ENCODE results near the gene CFTR. TPM values are rescaled to one million over a fixed set of nuclear protein-coding genes. Genes with fewer than 3 reads are reported as not detected.
"Not testable (repeated sequence)": the region's sequence is repeated elsewhere in the genome, so short reads cannot be mapped to it uniquely, and the experiment has no call there.

CFTR gene
- total and polyA plus RNA-seq, 4 experiments from 2014 or later: not detected

DNA sequence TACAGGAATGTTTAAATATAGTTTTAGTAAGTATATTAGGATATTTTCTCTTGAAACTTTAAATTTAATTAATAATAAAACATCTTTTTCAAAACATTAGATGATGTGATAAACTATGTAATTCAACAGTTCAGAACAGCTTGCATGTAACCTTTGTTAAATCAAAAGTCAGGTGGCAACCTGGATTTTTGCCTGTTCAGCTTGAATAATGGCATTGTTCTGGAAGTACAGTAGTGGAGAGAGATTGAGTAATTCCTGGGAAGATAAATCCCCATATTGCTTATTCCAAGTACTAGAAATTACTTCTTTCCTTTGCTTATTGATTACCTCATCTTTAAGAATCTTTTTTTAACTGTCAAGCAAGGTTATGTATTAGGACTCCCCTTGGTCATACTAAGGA lies 20.1 kb upstream of the CFTR start:
- no peaks in the 10 kb centered on the region for H3K4me1 Mint-ChIP-seq
- ChIA-PET CTCF (ENCODE audit: partially characterized antibody) (no interaction called here), POLR2A (ENCODE audit: partially characterized antibody) (no interaction called here)
- H3K36me3 ChIP-seq (ENCODE audit: insufficient read depth, low read length): no peaks in the 10 kb centered on the region
- intact Hi-C loops (cut with micrococcal nuclease): loop anchor here (5.0 kb wide), 1 partner anchor 738 kb away; no protein-coding TSS in a partner anchor
- H3K9me3 ChIP-seq (ENCODE audit: control insufficient read depth in 1 of 2, low read length in 2 of 2): no peaks in the 10 kb centered on the region
- no peak overlapping the region for H3K4me3 Mint-ChIP-seq
- H3K27me3 Mint-ChIP-seq: no peaks in the 10 kb centered on the region
- no peaks in the 10 kb centered on the region for H3K4me1 ChIP-seq (ENCODE audit: insufficient read depth, low read length)
- no peaks in the 10 kb centered on the region for H3K36me3 Mint-ChIP-seq
- no peak overlapping the region for H3K27ac Mint-ChIP-seq
- no peaks in the 10 kb centered on the region for H3K27me3 ChIP-seq (ENCODE audit: insufficient read depth, low read length)
- H3K4me3 ChIP-seq (ENCODE audit: low read length in 2 of 2): no peak overlapping the region
- DNase-seq: no peak
- no peak overlapping the region for H3K27ac ChIP-seq (ENCODE audit: low read depth, low read length)
- peaks cover 0 to 15% (median under 1%) of the 10 kb centered on the region in 8 donors for H3K9me3 Mint-ChIP-seq

DNA sequence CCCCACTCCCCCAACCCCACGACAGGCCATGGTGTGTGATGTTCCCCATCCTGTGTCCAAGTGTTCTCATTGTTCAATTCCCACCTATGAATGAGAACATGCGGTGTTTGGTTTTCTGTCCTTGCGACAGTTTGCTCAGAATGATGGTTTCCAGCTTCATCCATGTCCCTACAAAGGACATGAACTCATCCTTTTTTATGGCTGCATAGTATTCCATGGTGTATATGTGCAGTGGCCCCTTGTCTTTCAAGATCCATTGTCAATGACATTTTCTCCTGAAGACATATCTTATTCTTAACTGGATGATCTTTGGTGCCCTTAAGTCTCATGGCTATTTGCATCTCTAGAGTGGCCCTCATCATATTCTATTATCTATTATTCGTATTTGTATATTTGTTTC lies 19.0 kb upstream of the CFTR start:
- DNase-seq; H3K4me3 ChIP-seq (ENCODE audit: low read length in 2 of 2); H3K27me3 Mint-ChIP-seq; H3K4me3 Mint-ChIP-seq; H3K36me3 ChIP-seq (ENCODE audit: insufficient read depth, low read length); H3K27me3 ChIP-seq (ENCODE audit: insufficient read depth, low read length); H3K4me1 Mint-ChIP-seq; H3K27ac Mint-ChIP-seq; intact Hi-C loops (cut with micrococcal nuclease); CTCF ChIA-PET (ENCODE audit: partially characterized antibody); H3K9me3 ChIP-seq (ENCODE audit: control insufficient read depth in 1 of 2, low read length in 2 of 2); H3K4me1 ChIP-seq (ENCODE audit: insufficient read depth, low read length); H3K27ac ChIP-seq (ENCODE audit: low read depth, low read length); H3K36me3 Mint-ChIP-seq; POLR2A ChIA-PET (ENCODE audit: partially characterized antibody): not testable (repeated sequence)
- H3K9me3 Mint-ChIP-seq: peaks cover 0 to 15% (median 0%) of the 10 kb centered on the region in 8 donors

DNA sequence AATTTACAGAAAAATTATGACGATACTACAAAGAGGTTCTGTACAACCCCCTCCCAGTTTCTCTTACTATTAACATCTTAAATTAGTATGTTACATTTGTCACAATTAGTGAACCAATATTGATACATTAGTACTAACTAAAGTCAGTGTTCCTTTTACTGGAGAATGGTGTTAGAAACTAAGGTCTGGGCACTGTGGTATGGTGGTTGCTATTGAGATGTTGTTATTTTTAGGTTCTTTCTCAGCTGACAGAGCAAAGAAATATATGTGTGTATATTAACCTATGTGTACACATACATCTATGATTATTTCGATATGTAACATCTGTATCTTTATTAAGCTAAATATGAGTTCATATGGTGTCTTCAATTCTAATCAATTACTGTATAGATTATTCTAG lies 11.7 kb upstream of the CFTR start:
- H3K4me1 ChIP-seq (ENCODE audit: insufficient read depth, low read length): no peaks in the 10 kb centered on the region

DNA sequence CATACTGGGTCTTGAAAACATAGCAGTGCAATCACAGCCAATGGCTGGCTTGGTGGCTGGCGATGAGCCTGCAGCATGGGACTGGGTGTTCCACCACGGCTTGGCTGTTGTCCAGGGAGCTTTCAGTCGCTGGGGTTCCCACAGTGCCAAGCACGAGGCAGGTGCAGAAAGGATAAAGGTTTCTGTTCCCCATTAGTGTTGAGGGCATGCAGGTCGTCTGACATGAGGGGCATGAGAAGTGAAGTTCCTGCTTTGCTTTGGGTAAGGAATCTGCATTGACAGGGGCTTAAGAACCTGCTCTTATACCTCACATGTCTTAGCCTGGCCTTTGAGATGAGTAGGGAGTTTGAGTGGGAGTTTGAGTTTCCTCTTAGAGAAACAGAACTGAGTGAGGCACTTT lies 9.0 kb upstream of the CFTR start:
- ChIA-PET POLR2A (ENCODE audit: partially characterized antibody) (no interaction called here), CTCF (ENCODE audit: partially characterized antibody) (no interaction called here)
- H3K4me3 ChIP-seq (ENCODE audit: low read length in 2 of 2): no peak overlapping the region
- H3K36me3 Mint-ChIP-seq: no peaks in the 10 kb centered on the region
- H3K9me3 Mint-ChIP-seq: peaks cover 0 to 5% (median 0%) of the 10 kb centered on the region in 8 donors
- H3K4me1 ChIP-seq (ENCODE audit: insufficient read depth, low read length): no peaks in the 10 kb centered on the region
- no peak for DNase-seq
- no peaks in the 10 kb centered on the region for H3K4me1 Mint-ChIP-seq
- H3K9me3 ChIP-seq (ENCODE audit: control insufficient read depth in 1 of 2, low read length in 2 of 2): no peaks in the 10 kb centered on the region
- no peaks in the 10 kb centered on the region for H3K36me3 ChIP-seq (ENCODE audit: insufficient read depth, low read length)
- H3K27me3 ChIP-seq (ENCODE audit: insufficient read depth, low read length): no peaks in the 10 kb centered on the region
- H3K27me3 Mint-ChIP-seq: no peaks in the 10 kb centered on the region
- no peak overlapping the region for H3K27ac ChIP-seq (ENCODE audit: low read depth, low read length)
- intact Hi-C loops (cut with micrococcal nuclease): no loop called here
- no peak overlapping the region for H3K4me3 Mint-ChIP-seq
- H3K27ac Mint-ChIP-seq: no peak overlapping the region

More for the DNA sequence above, 11.7 kb upstream of the CFTR start:
- Histone ChIP-seq H3K36me3 (ENCODE audit: insufficient read depth, low read length) (no peaks in the 10 kb centered on the region), H3K27me3 (ENCODE audit: insufficient read depth, low read length) (no peaks in the 10 kb centered on the region), H3K4me3 (ENCODE audit: low read length in 2 of 2) (no peak overlapping the region), H3K27ac (ENCODE audit: low read depth, low read length) (no peak overlapping the region), H3K9me3 (ENCODE audit: control insufficient read depth in 1 of 2, low read length in 2 of 2) (no peaks in the 10 kb centered on the region)
- H3K36me3 Mint-ChIP-seq: no peaks in the 10 kb centered on the region
- no peak overlapping the region for H3K27ac Mint-ChIP-seq
- H3K4me1 Mint-ChIP-seq: no peaks in the 10 kb centered on the region
- intact Hi-C loops (cut with micrococcal nuclease): no loop called here
- no peak for DNase-seq
- H3K27me3 Mint-ChIP-seq: no peaks in the 10 kb centered on the region
- ChIA-PET CTCF (ENCODE audit: partially characterized antibody) (no interaction called here), POLR2A (ENCODE audit: partially characterized antibody) (no interaction called here)
- H3K4me3 Mint-ChIP-seq: no peak overlapping the region
- H3K9me3 Mint-ChIP-seq: peaks cover 0 to 6% (median 0%) of the 10 kb centered on the region in 8 donors

DNA sequence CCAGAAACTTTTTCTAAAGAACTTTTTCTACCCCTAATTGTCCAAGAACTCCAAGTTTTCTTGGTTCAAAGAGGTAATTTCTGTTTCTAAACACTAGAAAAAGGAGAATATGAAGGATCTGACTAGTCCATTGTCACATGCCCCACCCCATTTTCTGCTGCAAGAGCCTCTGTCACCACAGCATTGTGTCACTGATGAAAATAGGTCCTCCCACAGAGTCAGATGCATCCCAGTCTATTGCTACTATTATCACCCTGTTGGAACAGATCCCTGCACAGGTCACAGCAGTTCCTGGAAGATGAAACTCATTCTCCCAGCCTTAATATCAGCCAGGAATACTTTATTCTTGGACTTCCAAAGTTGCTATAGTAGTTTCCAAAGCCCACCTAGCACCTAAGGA lies 7.5 kb upstream of the CFTR start:
- no peaks in the 10 kb centered on the region for H3K36me3 ChIP-seq (ENCODE audit: insufficient read depth, low read length)
- ChIA-PET POLR2A (ENCODE audit: partially characterized antibody) (no interaction called here), CTCF (ENCODE audit: partially characterized antibody) (no interaction called here)
- Mint-ChIP-seq H3K36me3 (no peaks in the 10 kb centered on the region), H3K27ac (no peak overlapping the region), H3K27me3 (peaks cover 0 to 2% of the 10 kb centered on the region in 2 donors), H3K4me1 (no peaks in the 10 kb centered on the region), H3K9me3 (peaks cover 0 to 6% (median 0%) of the 10 kb centered on the region in 8 donors), H3K4me3 (no peak overlapping the region)
- H3K27me3 ChIP-seq (ENCODE audit: insufficient read depth, low read length): no peaks in the 10 kb centered on the region
- intact Hi-C loops (cut with micrococcal nuclease): no loop called here
- H3K27ac ChIP-seq (ENCODE audit: low read depth, low read length): no peak overlapping the region
- DNase-seq: no peak
- no peaks in the 10 kb centered on the region for H3K4me1 ChIP-seq (ENCODE audit: insufficient read depth, low read length)
- no peak overlapping the region for H3K4me3 ChIP-seq (ENCODE audit: low read length in 2 of 2)
- no peaks in the 10 kb centered on the region for H3K9me3 ChIP-seq (ENCODE audit: control insufficient read depth in 1 of 2, low read length in 2 of 2)

DNA sequence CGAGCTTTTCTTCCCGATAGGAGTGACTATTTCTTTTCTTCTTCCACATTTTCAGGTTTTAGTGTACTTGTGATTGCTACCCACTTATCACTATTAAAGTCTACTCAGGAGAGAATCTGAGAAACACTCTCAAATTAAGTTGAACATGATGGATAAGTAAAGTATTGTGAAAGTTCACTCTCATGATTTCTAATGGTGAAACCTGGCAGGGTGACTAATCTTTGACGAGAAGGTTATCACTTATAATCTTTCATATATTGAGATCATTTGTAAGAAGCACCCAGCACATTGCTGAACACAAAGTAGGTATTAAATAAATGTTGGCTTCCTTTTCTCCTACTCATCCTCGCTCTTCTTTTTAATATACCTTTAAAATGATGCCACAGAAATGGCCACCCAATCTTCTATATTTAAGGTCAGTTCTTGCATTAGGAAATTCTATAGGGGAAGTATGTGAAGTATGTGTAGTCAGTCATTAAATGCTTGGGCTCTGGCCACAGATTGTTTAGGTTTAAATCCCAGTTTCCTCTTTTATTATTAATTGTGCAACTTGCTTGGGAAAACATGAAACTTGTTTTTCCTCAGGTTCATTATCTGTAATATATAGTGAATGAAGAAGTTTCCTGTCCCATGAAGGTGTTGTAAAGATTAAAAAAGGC lies 3.1 kb upstream of the CFTR start:
- H3K4me3 Mint-ChIP-seq: no peak overlapping the region
- ChIA-PET POLR2A (ENCODE audit: partially characterized antibody) (no interaction called here), CTCF (ENCODE audit: partially characterized antibody) (no interaction called here)
- DNase-seq: no peak
- no peak overlapping the region for H3K27ac Mint-ChIP-seq
- no peak overlapping the region for H3K27ac ChIP-seq (ENCODE audit: low read depth, low read length)
- H3K4me1 Mint-ChIP-seq: peaks cover 0 to 4% (median 2%) of the 10 kb centered on the region in 4 donors
- H3K4me1 ChIP-seq (ENCODE audit: insufficient read depth, low read length): no peaks in the 10 kb centered on the region
- H3K27me3 ChIP-seq (ENCODE audit: insufficient read depth, low read length): no peaks in the 10 kb centered on the region
- H3K36me3 Mint-ChIP-seq: no peaks in the 10 kb centered on the region
- H3K36me3 ChIP-seq (ENCODE audit: insufficient read depth, low read length): no peaks in the 10 kb centered on the region
- peaks cover 12 to 13% of the 10 kb centered on the region in 2 donors for H3K27me3 Mint-ChIP-seq
- no peaks in the 10 kb centered on the region for H3K9me3 ChIP-seq (ENCODE audit: control insufficient read depth in 1 of 2, low read length in 2 of 2)
- no peak overlapping the region for H3K4me3 ChIP-seq (ENCODE audit: low read length in 2 of 2)
- intact Hi-C loops (cut with micrococcal nuclease): no loop called here
- peaks cover 0 to 6% (median 3%) of the 10 kb centered on the region in 8 donors for H3K9me3 Mint-ChIP-seq

DNA sequence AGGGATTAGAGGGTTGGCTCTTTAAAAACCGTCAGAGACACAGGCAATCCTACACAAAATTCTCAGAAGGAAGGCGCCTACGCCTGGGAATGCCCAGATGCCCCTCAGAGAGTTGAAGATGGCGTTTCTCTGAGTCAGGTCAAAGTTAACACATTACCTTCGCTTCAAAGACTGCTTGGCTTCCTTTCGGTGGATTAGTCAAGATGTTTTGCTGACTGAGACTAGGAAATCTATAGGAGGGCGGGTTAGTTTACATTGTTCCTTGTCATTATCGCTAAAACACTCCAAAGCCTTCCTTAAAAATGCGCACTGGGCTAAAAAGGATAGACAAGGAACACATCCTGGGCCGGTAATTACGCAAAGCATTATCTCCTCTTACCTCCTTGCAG lies 995 bp upstream of the CFTR start:
- Mint-ChIP-seq H3K9me3 (peaks cover 0 to 6% (median 3%) of the 10 kb centered on the region in 8 donors), H3K27ac (no peak overlapping the region), H3K27me3 (peaks cover 14 to 15% of the 10 kb centered on the region in 2 donors), H3K4me1 (peaks cover 0 to 4% (median 2%) of the 10 kb centered on the region in 4 donors), H3K4me3 (no peak overlapping the region), H3K36me3 (no peaks in the 10 kb centered on the region)
- no peaks in the 10 kb centered on the region for H3K36me3 ChIP-seq (ENCODE audit: insufficient read depth, low read length)
- ChIA-PET POLR2A (ENCODE audit: partially characterized antibody) (no interaction called here), CTCF (ENCODE audit: partially characterized antibody) (no interaction called here)
- H3K4me3 ChIP-seq (ENCODE audit: low read length in 2 of 2): no peak overlapping the region
- intact Hi-C loops (cut with micrococcal nuclease): no loop called here
- H3K9me3 ChIP-seq (ENCODE audit: control insufficient read depth in 1 of 2, low read length in 2 of 2): no peaks in the 10 kb centered on the region
- H3K27me3 ChIP-seq (ENCODE audit: insufficient read depth, low read length): no peaks in the 10 kb centered on the region
- no peak overlapping the region for H3K27ac ChIP-seq (ENCODE audit: low read depth, low read length)
- no peaks in the 10 kb centered on the region for H3K4me1 ChIP-seq (ENCODE audit: insufficient read depth, low read length)
- DNase-seq: no peak

DNA sequence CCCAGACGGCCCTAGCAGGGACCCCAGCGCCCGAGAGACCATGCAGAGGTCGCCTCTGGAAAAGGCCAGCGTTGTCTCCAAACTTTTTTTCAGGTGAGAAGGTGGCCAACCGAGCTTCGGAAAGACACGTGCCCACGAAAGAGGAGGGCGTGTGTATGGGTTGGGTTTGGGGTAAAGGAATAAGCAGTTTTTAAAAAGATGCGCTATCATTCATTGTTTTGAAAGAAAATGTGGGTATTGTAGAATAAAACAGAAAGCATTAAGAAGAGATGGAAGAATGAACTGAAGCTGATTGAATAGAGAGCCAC lies 184 bp downstream of the CFTR start:
- Histone ChIP-seq H3K4me1 (ENCODE audit: insufficient read depth, low read length) (no peaks in the 10 kb centered on the region), H3K27ac (ENCODE audit: low read depth, low read length) (no peak overlapping the region), H3K27me3 (ENCODE audit: insufficient read depth, low read length) (no peaks in the 10 kb centered on the region), H3K36me3 (ENCODE audit: insufficient read depth, low read length) (no peaks in the 10 kb centered on the region), H3K4me3 (ENCODE audit: low read length in 2 of 2) (no peak overlapping the region), H3K9me3 (ENCODE audit: control insufficient read depth in 1 of 2, low read length in 2 of 2) (no peaks in the 10 kb centered on the region)
- DNase-seq: no peak
- peaks cover 0 to 6% (median 2%) of the 10 kb centered on the region in 8 donors for H3K9me3 Mint-ChIP-seq
- intact Hi-C loops (cut with micrococcal nuclease): no loop called here
- no peaks in the 10 kb centered on the region for H3K36me3 Mint-ChIP-seq
- peaks cover 0 to 4% (median 2%) of the 10 kb centered on the region in 4 donors for H3K4me1 Mint-ChIP-seq
- H3K27ac Mint-ChIP-seq: no peak overlapping the region
- ChIA-PET POLR2A (ENCODE audit: partially characterized antibody) (no interaction called here), CTCF (ENCODE audit: partially characterized antibody) (no interaction called here)
- H3K4me3 Mint-ChIP-seq: no peak overlapping the region
- peaks cover 14 to 15% of the 10 kb centered on the region in 2 donors for H3K27me3 Mint-ChIP-seq
